H1 (cell line): ENCODE results near the gene SPAST. TPM values are rescaled to one million over a fixed set of nuclear protein-coding genes. Genes with fewer than 3 reads are reported as not detected.

Source experiments
- SIX5 ChIP-seq: IDR thresholded peaks from 2 replicates; pipeline ENCODE4 v1.6.1; 2011; ENCODE audit warnings: mild to moderate bottlenecking, low read depth, low read length
- SP1 ChIP-seq: IDR thresholded peaks from 2 replicates; pipeline ENCODE4 v1.6.1; 2011; ENCODE audit warnings: low read depth, low read length
- TAF7 ChIP-seq: optimal IDR thresholded peaks from 2 replicates; pipeline ENCODE3; 2011; ENCODE audit warnings: low read depth, mild to moderate bottlenecking, inconsistent platforms, low read length, moderate library complexity, borderline replicate concordance
- ZNF274 ChIP-seq: IDR thresholded peaks from 2 replicates; pipeline ENCODE4 v1.7.0; 2012; ENCODE audit warnings: low read length, borderline replicate concordance; ENCODE audit errors: extremely low read depth
- polyA plus RNA-seq, 7 experiments: library from polyadenylated mRNA; depleted of rRNA in 3 of 7; stranded (reverse) in 5 of 7; unstranded in 2 of 7; fragments of >200 nt in 5 of 7; fragments of 200-250 nt in 2 of 7; gene quantifications; 1 replicate in 5 of 7; 2 replicates in 1 of 7; 4 replicates in 1 of 7; pipeline versions ENCODE4 v1.2.1 to v1.2.3, GENCODE V29; 2011 to 2013; ENCODE audit warnings: missing spikeins in 2 of 7, mixed read lengths in 2 of 7
- total RNA-seq: library from RNA; stranded (reverse); fragmentation: NEBNext Ultra II Directional; extraction: Animal tissue kit (Norgen Biotek cat#: 25700); gene quantifications from 2 replicates; pipeline ENCODE4 v1.2.1, GENCODE V29; 2021

Gene SPAST
- total and polyA plus RNA-seq, 2 of the 8 experiments (the other 6 are each of a cell fraction or from before 2014, with no cell fraction given) = 4.4 to 36.0 TPM

DNA sequence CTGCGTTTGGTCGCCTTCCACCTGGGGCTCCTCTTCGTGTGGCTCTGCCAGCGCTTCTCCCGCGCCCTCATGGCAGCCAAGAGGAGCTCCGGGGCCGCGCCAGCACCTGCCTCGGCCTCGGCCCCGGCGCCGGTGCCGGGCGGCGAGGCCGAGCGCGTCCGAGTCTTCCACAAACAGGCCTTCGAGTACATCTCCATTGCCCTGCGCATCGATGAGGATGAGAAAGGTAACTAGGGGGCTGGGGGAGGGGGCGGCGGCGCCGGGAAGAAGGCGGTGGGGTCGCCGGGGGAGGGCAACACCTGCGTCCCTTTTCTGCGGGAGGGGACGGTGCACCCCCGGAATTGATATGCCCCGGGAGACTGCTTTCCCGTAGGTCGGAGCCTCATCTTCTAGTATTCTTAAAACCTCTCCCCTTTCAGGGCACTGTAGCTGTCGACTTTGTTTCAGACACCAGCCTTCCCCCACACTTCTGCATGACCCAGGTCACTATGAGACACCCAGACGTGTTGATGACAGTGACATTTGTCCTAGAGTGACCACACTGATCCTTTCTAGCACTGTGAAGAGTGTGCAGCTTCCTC, 755 bp downstream of the SPAST start (continued):
- TF ChIP-seq TAF7 (peak; percentile 46), SIX5 (no peak), ZNF274 (no peak), SP1 (no peak)
